GM12864 (cell line): ENCODE measurements around the gene LRRC74A.

Source experiments
- DNase-seq: peaks from one replicate; pipeline ENCODE4 v3.0.0-alpha.2; 2011; ENCODE audit warnings: low read depth
- H3K4me3 ChIP-seq: 2 replicates; pipeline ENCODE4 v1.5.1; 2011; ENCODE audit warnings: mild to moderate bottlenecking, low read depth, low read length, control low read depth
- CTCF ChIP-seq: IDR thresholded peaks from 2 replicates; pipeline ENCODE4 v1.5.1; 2011; ENCODE audit warnings: low read depth, mild to moderate bottlenecking, moderate library complexity, low read length, control low read depth, inconsistent platforms; ENCODE audit errors: missing control alignments

LRRC74A gene

GRCh38 chr14:76872796-76873432 lies 46.7 kb downstream of the LRRC74A start:
- DNase-seq = peak; percentile 22
- no peak overlapping the region for H3K4me3 ChIP-seq
- TF ChIP-seq CTCF = peak; percentile 91

- H3K4me3 ChIP-seq = no peak overlapping the region
- TF ChIP-seq CTCF = no peak
- DNase-seq = no peak
Measured at GRCh38 chr14:76874734-76875133, 48.5 kb downstream of the LRRC74A start.

- no peak overlapping the region for H3K4me3 ChIP-seq
- peak; percentile 91 for TF ChIP-seq CTCF
- DNase-seq = no peak
Measured at GRCh38 chr14:76876076-76876475, 49.9 kb downstream of the LRRC74A start.

GRCh38 chr14:76877871-76878270 lies 51.7 kb downstream of the LRRC74A start:
- no peak overlapping the region for H3K4me3 ChIP-seq
- no peak for TF ChIP-seq CTCF
- no peak for DNase-seq

- H3K4me3 ChIP-seq = no peak overlapping the region
- no peak for TF ChIP-seq CTCF
- no peak for DNase-seq
Measured at GRCh38 chr14:76880449-76880848, 54.2 kb downstream of the LRRC74A start.

GRCh38 chr14:76881348-76881747 lies 55.1 kb downstream of the LRRC74A start:
- no peak for TF ChIP-seq CTCF
- H3K4me3 ChIP-seq = no peak overlapping the region
- no peak for DNase-seq

GRCh38 chr14:76882651-76883050 lies 56.4 kb downstream of the LRRC74A start:
- H3K4me3 ChIP-seq = no peak overlapping the region
- TF ChIP-seq CTCF = no peak
- DNase-seq = no peak
